ENCODE results near the gene RUSC1. TPM values are rescaled to one million over a fixed set of nuclear protein-coding genes. Genes with fewer than 3 reads are reported as not detected.

RUSC1 gene
- total RNA-seq, 3 donors from 2014 or later, result 14.1 to 22.4 (median 14.4) TPM

- TF ChIP-seq POLR2AphosphoS5 (IDR thresholded peaks at IDR 0.05) (no peak), CTCF (IDR thresholded peaks at IDR 0.05) (no peak), POLR2A (IDR thresholded peaks at IDR 0.05) (no peak)
- intact Hi-C loops (cut with DNase I; ENCODE audit: low total_unique reads), result no loop called here
- no peak overlapping the region for H3K4me3 ChIP-seq
- no peaks in the 10 kb centered on the region for H3K9me3 ChIP-seq
- H3K36me3 ChIP-seq, result no peaks in the 10 kb centered on the region
- H3K27me3 ChIP-seq, result no peaks in the 10 kb centered on the region
- peaks cover 0 to 3% of the 10 kb centered on the region in 2 donors for H3K4me1 ChIP-seq
- no peak overlapping the region for H3K27ac ChIP-seq
- no peak for DNase-seq (ENCODE audit: low spot score in 2 of 2)
These were observed 9.4 kb downstream of the RUSC1 start for GRCh38 chr1:155329980-155330598.

DNA sequence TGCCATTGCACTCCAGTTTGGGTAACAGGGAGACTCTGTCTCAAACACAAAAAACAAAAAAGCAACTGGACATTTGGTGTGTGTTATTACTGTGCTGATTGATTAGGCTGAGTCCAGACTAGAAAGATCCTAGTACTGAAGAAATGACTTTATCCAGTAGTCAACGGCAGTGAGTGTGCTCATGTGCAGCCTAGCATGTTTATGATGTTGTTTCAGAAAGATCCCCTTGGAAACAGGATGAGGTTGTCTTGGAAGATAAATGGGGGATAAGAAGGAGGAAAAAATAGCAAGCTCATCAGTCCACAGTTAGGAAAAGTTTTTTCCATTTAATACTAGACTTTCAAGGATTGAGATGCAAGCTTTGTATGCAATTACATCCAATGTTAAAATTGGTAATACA is 14.3 kb downstream of the RUSC1 start:
- H3K27me3 ChIP-seq, result no peaks in the 10 kb centered on the region
- DNase-seq (ENCODE audit: low spot score in 2 of 2), result no peak
- no peak overlapping the region for H3K4me3 ChIP-seq
- H3K36me3 ChIP-seq, result peaks cover 5% of the 10 kb centered on the region
- H3K4me1 ChIP-seq, result no peaks in the 10 kb centered on the region
- no peaks in the 10 kb centered on the region for H3K9me3 ChIP-seq
- no peak for TF ChIP-seq POLR2AphosphoS5 (IDR thresholded peaks at IDR 0.05)
- TF ChIP-seq POLR2A (IDR thresholded peaks at IDR 0.05), result no peak
- no peak for TF ChIP-seq CTCF (IDR thresholded peaks at IDR 0.05)
- intact Hi-C loops (cut with DNase I; ENCODE audit: low total_unique reads), result no loop called here
- no peak overlapping the region for H3K27ac ChIP-seq

GRCh38 chr1:155339515-155340097 is 18.9 kb downstream of the RUSC1 start:
- Histone ChIP-seq H3K27ac (no peak overlapping the region), H3K4me3 (no peak overlapping the region), H3K4me1 (no peaks in the 10 kb centered on the region), H3K9me3 (no peaks in the 10 kb centered on the region), H3K27me3 (no peaks in the 10 kb centered on the region), H3K36me3 (peaks cover 16% of the 10 kb centered on the region)
- TF ChIP-seq CTCF (IDR thresholded peaks at IDR 0.05) (no peak), POLR2A (IDR thresholded peaks at IDR 0.05) (no peak)
- no peak for DNase-seq (ENCODE audit: low spot score in 2 of 2)
- intact Hi-C loops (cut with DNase I; ENCODE audit: low total_unique reads), result no loop called here

GRCh38 chr1:155342842-155343241 is 22.1 kb downstream of the RUSC1 start:
- Histone ChIP-seq H3K36me3 (peaks cover 20% of the 10 kb centered on the region), H3K4me1 (no peaks in the 10 kb centered on the region), H3K27ac (no peak overlapping the region), H3K27me3 (no peaks in the 10 kb centered on the region), H3K9me3 (no peaks in the 10 kb centered on the region), H3K4me3 (no peak overlapping the region)
- no peak for DNase-seq (ENCODE audit: low spot score in 2 of 2)
- intact Hi-C loops (cut with DNase I; ENCODE audit: low total_unique reads), result no loop called here
- TF ChIP-seq CTCF (IDR thresholded peaks at IDR 0.05) (no peak), POLR2AphosphoS5 (IDR thresholded peaks at IDR 0.05) (no peak), POLR2A (IDR thresholded peaks at IDR 0.05) (no peak)

- no peaks in the 10 kb centered on the region for H3K9me3 ChIP-seq
- H3K27me3 ChIP-seq, result no peaks in the 10 kb centered on the region
- no peak overlapping the region for H3K4me3 ChIP-seq
- H3K4me1 ChIP-seq, result no peaks in the 10 kb centered on the region
- no peak for DNase-seq (ENCODE audit: low spot score in 2 of 2)
- intact Hi-C loops (cut with DNase I; ENCODE audit: low total_unique reads), result loop anchor here (5.0 kb wide), 1 partner anchor 460 kb away; no protein-coding TSS in a partner anchor
- no peak overlapping the region for H3K27ac ChIP-seq
- TF ChIP-seq POLR2AphosphoS5 (IDR thresholded peaks at IDR 0.05) (no peak), CTCF (IDR thresholded peaks at IDR 0.05) (no peak), POLR2A (IDR thresholded peaks at IDR 0.05) (no peak)
- peaks cover 6% of the 10 kb centered on the region for H3K36me3 ChIP-seq
These were observed 31.9 kb downstream of the RUSC1 start for GRCh38 chr1:155352631-155353030.

All from breast epithelium (tissue), 4 donors.